B cell (primary cell): ENCODE data around the gene DNAI2.

Source experiments
- EZH2 ChIP-seq: IDR thresholded peaks from 2 replicates; pipeline ENCODE4 v1.6.1; 2012; ENCODE audit warnings: borderline replicate concordance, low read depth, mild to moderate bottlenecking, moderate library complexity, low read length; ENCODE audit not compliant: insufficient read depth, poor library complexity, severe bottlenecking
- TF ChIP-seq, protein P1 (sequence below): fragments of 200-600 bp; IDR thresholded peaks from one replicate; pipeline ENCODE4 v1.8.0; 2022; ENCODE audit warnings: antibody characterized with exemption, mild to moderate bottlenecking

DNA sequence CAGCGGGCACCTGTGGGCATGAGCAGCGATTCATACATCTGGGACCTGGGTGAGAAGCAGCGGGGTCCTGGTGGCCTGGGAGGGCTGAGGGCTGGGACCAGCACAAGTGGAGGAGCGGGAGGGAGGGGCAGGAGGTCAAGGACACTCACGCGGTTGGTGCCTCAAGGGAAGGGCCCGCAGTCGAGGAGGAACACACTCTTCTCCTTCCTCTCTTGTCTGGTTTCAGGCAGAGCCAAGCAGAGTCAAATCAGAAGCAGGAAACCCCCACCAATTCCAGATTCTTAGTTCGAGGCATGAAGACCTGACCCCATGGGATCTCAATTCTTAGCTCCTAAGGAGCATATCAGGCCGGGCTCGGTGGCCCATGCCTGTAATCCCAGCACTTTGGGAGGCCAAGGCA lies 15.7 kb downstream of the DNAI2 start:
- TF ChIP-seq, protein P1, sequence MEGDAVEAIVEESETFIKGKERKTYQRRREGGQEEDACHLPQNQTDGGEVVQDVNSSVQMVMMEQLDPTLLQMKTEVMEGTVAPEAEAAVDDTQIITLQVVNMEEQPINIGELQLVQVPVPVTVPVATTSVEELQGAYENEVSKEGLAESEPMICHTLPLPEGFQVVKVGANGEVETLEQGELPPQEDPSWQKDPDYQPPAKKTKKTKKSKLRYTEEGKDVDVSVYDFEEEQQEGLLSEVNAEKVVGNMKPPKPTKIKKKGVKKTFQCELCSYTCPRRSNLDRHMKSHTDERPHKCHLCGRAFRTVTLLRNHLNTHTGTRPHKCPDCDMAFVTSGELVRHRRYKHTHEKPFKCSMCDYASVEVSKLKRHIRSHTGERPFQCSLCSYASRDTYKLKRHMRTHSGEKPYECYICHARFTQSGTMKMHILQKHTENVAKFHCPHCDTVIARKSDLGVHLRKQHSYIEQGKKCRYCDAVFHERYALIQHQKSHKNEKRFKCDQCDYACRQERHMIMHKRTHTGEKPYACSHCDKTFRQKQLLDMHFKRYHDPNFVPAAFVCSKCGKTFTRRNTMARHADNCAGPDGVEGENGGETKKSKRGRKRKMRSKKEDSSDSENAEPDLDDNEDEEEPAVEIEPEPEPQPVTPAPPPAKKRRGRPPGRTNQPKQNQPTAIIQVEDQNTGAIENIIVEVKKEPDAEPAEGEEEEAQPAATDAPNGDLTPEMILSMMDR = no peak
- TF ChIP-seq EZH2 = no peak
